HG03469 (cell line): ENCODE results near the gene SYNGR3.
"Not testable (repeated sequence)": the region's sequence is repeated elsewhere in the genome, so short reads cannot be mapped to it uniquely, and the experiment has no call there.

Experiments
- ATAC-seq: cut with Tn5 transposase; IDR thresholded peaks from one replicate; pipeline ENCODE4 v1.9.1; 2021; ENCODE audit warnings: mild to moderate bottlenecking, moderate library complexity, moderate number of reproducible peaks; ENCODE audit not compliant: unreplicated experiment

SYNGR3 gene, protein sequence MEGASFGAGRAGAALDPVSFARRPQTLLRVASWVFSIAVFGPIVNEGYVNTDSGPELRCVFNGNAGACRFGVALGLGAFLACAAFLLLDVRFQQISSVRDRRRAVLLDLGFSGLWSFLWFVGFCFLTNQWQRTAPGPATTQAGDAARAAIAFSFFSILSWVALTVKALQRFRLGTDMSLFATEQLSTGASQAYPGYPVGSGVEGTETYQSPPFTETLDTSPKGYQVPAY

DNA sequence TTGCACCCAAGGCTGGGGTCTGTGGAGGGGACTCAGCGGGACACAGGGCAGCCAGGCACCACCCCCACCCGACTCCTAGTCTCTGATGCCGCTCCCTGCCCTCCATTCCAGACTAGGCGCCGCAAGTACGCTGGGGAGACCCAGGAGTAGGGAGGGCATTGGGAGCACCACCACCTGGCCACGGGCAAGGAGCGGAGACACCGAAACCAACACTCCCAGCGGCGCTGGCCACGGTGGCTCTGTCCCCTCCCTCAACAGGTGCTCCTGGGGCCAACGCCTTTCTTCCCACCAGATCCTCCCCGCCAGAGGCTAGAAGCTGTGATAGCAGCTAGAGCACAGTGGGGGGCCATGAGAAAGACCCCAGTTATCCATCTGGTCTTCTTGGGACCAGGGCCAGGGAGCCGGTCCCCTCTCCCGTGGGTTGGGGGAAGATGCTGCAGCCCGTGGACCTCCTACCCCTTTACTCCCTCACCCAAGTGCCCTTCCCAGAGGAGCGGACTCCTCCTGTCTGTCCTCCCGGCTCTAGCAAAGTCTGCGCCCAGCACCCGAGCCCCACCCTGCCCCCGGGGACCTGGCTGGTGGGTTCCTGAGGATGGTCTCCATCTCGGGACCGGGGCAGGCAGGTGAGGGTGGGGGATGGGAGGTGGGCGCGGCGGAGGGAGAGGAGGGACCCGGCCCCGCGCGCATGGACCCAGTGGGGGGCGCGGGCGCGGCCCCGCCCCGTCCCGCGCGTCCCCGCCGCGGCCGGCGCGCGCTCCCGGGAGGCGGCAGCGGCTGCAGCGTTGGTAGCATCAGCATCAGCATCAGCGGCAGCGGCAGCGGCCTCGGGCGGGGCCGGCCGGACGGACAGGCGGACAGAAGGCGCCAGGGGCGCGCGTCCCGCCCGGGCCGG, at the start of gene SYNGR3:
Gene SYNGR3 (plus strand): TSS at position 762 of the 892 bp plus-strand sequence. CDS start 133 bp downstream, outside the sequence.
- no peak for ATAC-seq

DNA sequence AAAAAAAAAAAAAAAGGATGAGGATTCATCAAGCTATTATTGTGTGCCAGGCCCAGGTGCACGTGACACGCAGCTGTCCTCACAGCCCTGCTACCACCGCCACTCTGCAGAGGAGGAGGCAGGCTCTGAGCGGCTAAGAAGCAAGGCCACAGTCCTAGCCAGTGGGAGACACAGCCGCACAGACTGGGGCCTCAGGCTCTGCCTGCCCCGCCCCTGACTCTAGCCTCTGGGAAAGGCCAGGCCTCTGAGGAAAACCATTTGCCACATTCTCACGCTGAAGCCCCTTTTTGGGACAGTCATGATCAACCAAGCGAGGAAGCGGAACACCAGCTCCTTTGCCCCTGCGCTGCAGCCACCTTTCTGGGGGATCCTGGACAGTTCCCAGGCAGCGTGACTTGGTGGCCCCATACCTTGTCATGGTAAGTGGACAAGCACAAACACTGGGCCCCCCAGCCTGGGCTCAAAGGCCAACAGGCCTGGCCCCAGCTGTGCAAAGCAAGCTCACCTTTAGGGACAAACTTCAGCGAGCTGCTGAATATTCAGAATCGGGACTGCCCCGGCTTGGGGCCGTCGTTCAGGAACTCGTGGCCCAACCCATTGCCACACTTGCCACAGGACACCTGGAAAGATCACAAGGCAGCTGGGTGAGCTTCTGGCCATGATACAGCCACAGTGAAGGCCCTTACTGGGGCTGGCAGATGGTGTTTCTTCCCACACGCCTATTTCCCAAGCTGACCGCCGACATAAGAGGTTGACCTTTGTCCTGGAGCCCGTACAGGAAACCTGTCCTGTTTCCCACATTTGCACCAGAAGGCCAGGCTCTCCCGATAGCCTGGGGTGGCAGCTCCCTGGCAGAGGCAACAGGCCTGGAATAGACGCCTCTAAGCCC, 49.3 kb upstream of the SYNGR3 start:
- ATAC-seq = no peak

DNA sequence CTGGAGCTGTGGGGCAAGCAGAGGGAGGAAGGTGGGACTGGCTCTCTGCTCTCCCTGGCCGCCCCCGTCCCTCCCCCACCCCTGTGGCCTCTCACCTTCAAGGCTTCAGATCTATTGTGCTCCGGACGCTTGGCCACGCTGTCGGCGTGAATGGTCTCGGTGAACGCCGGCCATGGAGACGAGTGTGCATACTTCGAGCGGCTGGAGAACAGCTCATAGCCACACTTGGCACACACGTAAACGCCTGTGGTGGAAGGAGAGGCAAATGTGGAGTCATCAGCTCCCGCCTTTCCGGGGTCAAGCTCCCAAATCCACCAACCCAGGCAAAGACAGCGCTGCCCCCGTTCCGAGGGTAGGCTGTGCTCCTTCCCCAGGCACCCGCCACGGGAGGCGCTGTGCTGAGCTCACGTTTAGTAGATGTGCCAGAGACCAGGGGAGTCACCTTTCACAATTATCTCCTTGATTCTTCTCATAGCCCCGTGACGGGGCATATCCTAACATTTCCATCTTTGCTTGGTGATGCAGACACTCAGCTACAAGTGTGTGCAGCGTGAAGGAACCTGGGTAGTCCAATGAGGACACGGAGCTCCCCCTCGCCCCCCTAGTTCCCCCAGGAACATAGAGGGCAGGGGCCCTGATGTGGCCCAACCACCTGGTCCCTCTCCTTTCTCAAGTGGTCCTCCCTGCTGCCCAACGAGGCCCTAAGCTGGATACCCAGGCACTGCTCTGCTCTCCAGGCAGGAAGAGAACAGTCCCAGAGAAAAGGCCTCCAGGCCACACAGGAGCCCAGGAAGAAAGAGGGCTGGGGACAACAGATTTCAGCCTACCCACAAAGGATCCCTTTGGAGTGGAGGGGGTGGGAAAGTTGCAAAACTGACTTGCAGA, 48.4 kb upstream of the SYNGR3 start:
- no peak for ATAC-seq

DNA sequence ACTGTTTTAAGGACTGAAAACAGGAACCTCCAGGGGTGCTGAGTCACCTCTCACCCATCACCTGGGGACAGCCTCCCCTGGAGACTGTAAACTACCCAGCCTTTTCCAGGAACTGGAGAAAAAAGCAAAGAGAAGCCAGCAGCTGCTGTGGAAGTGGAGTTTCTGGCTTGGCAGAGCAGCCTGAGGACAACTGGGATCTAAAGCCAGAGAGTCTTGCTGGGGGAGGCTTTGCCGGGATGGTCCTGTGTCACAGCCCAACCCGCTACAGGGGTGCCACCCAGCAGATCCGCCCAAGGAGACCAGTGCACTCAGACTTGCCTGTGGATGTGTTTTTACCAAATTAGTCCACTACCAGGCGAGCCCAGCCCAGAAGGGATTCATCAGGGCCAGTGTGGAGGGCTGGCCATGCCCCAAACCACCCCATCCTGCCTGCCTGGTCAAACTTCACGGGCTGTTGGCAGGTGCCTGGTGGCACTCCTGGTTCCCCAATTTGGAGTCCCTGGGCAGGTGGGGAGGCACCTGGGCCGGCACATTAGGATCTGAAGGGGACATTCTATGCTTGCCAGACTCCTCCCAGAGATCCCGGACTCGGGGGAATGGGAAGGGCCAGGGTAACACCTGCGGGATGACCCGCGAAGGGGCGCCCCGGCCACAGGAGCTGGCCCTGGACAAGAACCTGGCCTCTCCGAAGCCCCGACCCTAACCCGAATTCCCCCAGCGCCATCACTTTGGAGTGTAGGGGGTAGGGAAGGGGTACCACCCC, 47.5 kb upstream of the SYNGR3 start:
- no peak for ATAC-seq

DNA sequence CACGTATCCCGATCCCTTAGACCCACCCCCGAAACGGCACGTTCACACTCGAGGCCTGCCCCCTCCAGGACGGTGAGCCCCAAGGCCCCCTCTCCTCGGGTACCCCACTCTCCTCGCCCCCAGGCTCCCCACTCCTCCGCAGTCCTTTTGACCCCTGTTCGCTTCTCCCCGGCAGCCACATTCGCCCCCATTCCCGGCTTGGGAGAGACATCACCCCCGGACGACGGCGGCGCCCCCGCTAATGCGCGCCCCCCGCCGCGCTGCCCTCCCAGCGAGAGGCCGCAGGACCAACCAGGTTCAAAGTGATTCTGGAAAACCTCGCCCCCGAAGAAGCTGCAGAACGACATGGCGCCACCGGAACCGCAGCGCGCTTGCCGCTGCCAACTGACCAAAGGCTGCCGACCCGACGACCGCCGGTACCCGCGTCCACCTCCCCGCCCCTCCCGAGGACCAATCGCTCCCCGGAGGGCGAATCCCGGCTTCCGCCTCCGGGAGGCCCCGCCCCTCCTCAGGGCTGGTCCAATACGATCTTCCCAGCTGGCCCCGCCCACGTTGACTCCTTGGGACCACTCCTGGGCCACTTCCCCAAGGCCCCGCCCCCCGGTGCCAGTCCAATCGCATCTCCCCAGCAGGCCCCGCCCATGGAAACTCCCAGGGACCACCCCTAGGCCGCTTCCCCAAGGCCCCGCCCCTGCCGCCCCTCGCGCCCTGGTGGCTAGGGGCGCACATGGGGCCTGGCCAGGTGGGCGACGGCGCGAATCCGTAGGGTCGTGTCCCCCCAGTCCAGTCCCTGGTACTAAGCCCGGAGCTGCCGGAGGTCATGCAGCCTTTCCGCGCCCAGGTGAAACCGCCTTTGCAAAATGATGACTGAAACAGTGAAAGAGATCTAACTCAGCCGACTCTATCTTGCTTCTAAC, 46.7 kb upstream of the SYNGR3 start, which contains the start of gene MSRB1:
Gene MSRB1 (minus strand): TSS at position 390 of the 917 bp plus-strand sequence. CDS start 43 bp downstream, at position 347.
- peak; percentile 80 for ATAC-seq

DNA sequence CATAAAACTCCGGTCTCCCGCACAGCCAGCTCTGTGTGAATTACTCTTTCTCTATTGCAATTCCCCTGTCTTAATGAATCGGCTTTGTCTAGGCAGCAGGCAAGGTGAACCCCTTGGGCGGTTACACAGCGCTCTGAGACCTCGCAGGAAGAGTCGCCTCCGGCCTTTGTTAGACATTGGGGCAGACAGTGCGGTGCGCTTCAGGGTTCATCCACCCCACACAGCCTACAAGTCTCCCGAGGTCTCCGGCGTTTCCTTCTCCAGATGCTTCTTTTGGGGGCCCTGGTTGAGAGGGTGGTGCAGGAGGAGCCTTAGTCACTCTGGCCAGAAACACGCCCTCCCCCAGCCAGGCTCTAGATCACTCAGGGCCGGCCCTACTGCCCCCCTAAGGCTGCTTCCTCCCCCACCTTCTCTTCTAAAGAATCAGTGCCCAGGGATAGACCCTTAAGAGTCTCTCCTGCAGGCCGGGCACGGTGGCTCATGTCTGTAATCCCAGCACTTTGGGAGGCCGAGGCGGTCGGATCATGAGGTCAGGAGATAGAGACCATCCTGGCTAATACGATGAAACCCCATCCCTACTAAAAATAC, 45.1 kb upstream of the SYNGR3 start:
- no peak for ATAC-seq

DNA sequence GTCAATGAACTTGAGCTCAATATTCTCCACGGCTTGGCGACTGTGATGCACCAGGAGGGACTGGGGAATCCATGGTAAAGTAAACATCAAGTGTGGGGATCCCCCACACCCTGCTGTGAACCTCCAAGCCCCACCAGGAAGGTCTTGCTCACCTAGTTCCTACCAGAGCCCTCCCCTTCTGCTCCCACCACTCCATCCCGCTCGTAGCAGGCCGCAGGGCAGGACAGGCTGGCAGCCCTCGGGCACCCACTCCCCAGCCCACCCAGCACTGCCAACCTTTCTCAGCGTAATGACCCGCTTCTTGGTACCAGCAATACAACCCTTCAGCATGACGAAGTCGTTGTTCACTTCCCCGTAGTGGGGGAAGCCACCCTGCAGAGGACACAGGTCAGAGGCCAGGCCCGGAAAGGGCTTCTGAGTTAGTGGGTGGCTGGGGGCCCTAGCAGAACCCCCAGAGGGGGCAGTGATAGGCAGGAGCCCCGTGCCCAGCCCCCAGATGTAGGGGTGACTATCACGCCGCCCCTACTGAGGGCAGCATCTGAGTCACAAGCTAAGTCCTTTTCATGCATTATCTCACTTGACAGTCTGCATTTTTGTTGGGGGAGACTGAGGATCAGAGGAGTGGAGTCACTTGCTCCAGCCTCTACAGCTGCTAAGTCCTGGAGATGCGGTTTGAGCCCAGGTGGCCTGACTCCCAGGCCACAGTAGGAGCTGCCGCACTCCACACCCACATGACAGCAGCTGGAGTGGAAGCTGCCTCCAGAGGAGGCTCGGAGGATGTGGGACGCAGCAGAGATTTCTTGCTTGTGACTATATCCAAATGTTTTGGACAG, 44.0 kb upstream of the SYNGR3 start:
- no peak for ATAC-seq

DNA sequence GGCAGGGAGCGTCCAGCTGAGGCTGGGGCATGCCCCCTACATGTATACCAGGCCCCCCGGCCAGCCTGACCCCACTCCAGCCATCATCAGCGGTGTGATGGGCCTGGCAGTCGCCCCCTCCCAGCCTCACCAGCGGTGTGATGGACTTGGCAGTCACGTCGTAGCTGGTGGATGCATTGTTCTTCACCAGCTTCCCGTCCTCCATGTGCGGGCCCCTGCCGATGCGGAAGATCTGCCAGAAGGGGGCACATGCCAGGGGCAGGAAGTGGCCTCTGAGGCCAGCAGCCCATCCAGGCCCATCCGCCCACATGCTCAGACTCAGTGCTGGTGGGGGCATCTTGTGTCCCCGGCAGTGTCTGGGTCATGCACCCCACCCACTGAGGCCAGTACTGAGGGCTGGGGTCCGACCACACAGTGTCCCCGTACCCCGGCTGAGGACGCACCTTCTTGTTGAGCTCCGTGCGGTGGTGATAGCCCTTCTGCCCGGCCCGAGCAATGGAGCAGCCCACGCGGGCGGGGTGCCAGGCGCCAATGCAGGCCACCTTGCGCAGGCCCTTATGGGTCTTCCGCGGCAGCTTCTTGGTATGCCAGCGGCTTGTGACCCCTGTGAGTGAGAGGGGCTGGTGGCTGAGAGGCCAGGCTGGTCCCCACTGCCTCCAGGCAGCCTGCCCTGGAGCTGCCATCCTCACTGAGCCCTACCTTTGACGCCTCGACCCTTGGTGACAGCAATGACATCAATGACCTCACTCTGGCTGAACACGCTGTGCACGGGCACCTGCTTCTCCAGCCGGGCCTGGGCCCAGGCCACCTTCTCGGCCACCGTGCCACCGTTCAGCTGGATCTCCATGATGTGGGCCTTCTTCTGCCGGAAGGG, 43.0 kb upstream of the SYNGR3 start:
- no peak for ATAC-seq

DNA sequence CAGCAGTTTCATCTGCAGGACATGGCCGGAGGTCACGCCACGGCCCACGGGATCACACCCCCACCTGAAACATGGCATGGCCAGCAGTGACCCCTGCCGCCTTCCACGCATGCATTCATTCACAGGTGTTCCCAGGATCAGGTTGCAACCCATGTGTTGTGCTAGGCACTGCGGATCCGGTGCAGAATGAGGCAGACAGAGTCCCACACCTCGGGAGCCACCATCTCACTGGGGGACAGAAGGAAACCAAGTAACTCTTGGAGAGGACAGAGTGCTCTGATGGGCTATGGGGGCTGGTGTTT, 42.5 kb upstream of the SYNGR3 start:
- no peak for ATAC-seq

DNA sequence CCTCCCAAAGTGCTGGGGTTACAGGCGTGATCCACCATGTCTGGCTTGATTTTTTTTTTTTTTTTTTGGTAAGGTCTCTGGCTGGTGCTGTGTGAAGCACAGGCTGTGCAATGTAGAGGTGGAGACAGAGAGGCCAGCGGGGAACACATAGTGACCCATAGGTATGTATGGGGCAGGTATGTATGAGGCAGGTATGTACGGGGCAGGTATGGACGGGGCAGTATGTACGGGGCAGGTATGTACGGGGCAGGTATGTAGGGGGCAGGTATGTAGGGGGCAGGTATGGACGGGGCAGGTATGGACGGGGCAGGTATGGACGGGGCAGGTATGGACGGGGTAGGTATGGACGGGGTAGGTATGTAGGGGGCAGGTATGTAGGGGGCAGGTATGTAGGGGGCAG, 40.3 kb upstream of the SYNGR3 start:
- no peak for ATAC-seq

DNA sequence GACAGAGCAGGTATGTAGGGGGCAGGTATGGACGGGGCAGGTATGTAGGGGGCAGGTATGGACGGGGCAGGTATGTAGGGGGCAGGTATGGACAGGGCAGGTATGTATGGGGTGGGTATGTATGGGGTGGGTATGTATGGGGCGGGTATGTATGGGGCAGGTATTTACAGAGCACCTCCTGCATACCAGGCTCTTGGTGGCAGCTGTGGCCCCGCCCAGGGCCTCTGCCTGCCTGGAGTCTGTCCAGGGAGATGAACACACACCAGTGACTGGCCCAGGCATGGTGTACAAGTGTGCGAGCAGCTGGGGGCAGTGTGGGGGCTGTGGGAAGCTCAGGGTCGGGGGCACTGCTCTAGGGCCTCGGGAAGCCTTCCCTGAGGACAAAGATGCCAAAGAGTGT, 39.7 kb upstream of the SYNGR3 start:
- ATAC-seq = no peak

DNA sequence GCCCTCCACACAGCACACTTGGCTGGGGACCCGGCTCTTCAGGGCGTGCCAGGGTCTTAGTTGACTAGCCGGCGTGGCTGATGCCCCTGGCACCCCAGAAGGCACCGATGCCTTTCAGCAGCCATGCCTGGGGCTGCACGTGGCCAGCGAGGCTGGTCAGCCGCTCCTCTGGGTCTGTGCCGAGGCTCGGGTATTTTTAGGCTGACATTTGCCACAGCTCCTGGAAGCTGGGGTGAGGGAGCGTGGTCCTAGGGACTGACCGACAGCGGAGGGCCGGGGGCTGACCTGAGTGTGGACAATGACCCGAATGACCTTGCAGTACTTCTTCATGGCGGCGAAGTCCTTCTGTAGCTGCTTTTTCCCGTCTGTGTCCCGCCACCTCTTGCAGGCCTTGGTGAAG, 39.2 kb upstream of the SYNGR3 start:
- no peak for ATAC-seq

DNA sequence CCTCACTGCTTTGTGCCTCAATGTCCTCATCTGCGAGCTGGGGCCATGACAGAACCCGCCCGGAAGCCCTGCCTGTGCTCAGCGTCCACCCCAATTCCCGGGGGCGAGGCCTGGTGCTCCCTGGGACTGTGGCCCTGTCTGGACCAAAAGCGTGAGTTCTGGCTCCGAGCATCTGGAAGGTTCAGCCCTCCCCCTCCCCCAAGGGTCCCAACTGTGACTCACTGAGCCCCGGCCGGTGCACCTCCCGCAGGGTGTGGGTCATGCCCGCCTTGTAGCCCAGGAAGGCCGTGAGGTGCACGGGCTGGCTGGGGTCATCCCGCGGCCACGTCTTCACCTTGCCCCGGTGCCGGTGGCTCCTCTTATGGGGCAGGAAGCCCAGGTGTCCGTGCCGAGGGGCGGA, 36.0 kb upstream of the SYNGR3 start:
- ATAC-seq = no peak

DNA sequence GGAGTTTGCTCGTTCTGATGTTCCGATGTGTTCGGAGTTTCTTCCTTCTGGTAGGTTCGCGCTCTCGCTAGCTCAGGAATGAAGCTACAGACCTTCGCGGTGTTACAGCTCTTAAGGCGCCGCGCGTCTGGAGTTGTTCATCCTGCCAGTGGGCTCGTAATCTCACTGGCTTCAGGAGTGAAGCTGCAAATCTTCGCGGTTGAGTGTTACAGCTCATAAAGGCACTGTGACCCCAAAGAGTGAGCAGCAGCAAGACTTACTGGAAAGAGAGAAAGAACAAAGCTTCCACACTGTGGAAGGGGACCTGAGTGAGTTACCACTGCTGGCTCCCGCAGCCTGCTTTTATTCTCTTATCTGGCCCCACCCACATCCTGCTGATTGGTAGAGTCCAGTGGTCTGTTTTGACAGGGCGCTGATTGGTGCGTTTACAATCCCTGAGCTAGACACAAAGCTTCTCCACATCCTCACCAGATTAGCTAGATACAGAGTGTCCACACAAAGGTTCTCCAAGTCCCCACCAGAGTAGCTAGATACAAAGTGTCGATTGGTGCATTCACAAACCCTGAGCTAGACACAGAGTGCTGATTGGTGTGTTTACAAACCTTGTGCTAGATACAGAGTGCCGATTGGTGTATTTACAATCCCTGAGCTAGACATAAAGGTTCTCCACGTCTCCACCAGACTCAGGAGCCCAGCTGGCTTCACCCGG, 32.2 kb upstream of the SYNGR3 start:
- ATAC-seq = not testable (repeated sequence)

DNA sequence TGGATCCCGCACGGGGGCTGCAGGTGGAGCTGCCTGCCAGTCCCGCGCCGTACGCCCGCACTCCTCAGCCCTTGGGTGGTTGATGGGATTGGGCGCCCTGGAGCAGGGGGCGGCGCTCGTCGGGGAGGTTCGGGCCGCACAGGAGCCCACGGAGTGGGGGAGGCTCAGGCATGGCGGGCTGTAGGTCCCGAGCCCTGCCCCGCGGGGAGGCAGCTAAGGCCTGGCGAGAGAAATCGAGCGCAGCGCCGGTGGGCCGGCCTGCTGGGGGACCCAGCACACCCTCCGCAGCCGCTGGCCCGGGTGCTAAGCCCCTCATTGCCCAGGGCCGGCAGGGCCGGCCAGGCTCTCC, 31.7 kb upstream of the SYNGR3 start:
- not testable (repeated sequence) for ATAC-seq
